Measurements from ENCODE around the gene WDR72. TPM values are rescaled to one million over a fixed set of nuclear protein-coding genes. Genes with fewer than 3 reads are reported as not detected.

Gene WDR72
- total RNA-seq, 1 donor from 2014 or later = 0.14 TPM

DNA sequence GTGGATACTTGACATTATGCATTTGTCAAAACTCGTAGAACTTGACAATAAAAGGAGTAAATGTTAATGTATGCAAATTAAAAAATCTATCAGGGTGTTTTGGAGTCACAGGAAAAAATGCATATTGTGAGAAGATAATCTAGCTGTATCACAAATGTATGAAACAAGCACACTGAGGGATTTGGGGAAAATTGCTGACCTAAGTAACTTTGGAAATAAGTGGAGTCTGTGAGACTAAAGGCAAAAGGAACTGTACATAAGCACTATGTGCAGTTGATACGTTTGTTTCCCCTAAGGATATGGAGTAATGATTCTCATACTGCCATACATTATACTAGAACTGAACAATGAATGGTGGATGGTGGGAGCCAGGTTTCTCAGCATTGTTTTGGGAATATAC, 43.2 kb upstream of the WDR72 start:
- H4K20me1 ChIP-seq (ENCODE audit: insufficient read depth, low read length) = no peaks in the 10 kb centered on the region

GRCh38 chr15:53791581-53791980, 32.1 kb upstream of the WDR72 start:
- H3K4me1 Mint-ChIP-seq (ENCODE audit: low read depth, unreplicated experiment) = no peaks in the 10 kb centered on the region
- DNase-seq (ENCODE audit: low read depth) = no peak

More for the DNA sequence above, 43.2 kb upstream of the WDR72 start:
- no peak overlapping the region for H3K27ac ChIP-seq (ENCODE audit: low read depth, low read length)
- H3K9me3 Mint-ChIP-seq (ENCODE audit: unreplicated experiment) = no peaks in the 10 kb centered on the region
- FAIRE-seq (no peak), DNase-seq (ENCODE audit: low read depth) (no peak)
- TF ChIP-seq EZH2 (IDR thresholded peaks at IDR 0.05; ENCODE audit: insufficient read depth, low read length) = no peak
- TF ChIP-seq, protein P1, sequence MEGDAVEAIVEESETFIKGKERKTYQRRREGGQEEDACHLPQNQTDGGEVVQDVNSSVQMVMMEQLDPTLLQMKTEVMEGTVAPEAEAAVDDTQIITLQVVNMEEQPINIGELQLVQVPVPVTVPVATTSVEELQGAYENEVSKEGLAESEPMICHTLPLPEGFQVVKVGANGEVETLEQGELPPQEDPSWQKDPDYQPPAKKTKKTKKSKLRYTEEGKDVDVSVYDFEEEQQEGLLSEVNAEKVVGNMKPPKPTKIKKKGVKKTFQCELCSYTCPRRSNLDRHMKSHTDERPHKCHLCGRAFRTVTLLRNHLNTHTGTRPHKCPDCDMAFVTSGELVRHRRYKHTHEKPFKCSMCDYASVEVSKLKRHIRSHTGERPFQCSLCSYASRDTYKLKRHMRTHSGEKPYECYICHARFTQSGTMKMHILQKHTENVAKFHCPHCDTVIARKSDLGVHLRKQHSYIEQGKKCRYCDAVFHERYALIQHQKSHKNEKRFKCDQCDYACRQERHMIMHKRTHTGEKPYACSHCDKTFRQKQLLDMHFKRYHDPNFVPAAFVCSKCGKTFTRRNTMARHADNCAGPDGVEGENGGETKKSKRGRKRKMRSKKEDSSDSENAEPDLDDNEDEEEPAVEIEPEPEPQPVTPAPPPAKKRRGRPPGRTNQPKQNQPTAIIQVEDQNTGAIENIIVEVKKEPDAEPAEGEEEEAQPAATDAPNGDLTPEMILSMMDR (IDR thresholded peaks at IDR 0.05; ENCODE audit: insufficient read depth, low read depth, low read length) = no peak
- no peak overlapping the region for H3K27ac Mint-ChIP-seq (ENCODE audit: unreplicated experiment)
- no peaks in the 10 kb centered on the region for H3K4me1 Mint-ChIP-seq (ENCODE audit: low read depth, unreplicated experiment)
- no peak overlapping the region for H2AFZ ChIP-seq (ENCODE audit: low read depth, low read length)
- H3K36me3 Mint-ChIP-seq (ENCODE audit: low read depth, unreplicated experiment) = no peaks in the 10 kb centered on the region
- H3K4me2 ChIP-seq (ENCODE audit: low read length) = no peak overlapping the region
- no peak overlapping the region for H3K4me3 ChIP-seq (ENCODE audit: insufficient read depth, low read depth, low read length)
- H3K9ac ChIP-seq (ENCODE audit: low read length) = no peak overlapping the region
- no peaks in the 10 kb centered on the region for H3K9me3 ChIP-seq (ENCODE audit: insufficient read depth, low read depth, low read length)
- H3K27me3 Mint-ChIP-seq (ENCODE audit: low read depth, unreplicated experiment) = no peaks in the 10 kb centered on the region
- H3K79me2 ChIP-seq (ENCODE audit: insufficient read depth, low read length) = no peaks in the 10 kb centered on the region
- H3K4me1 ChIP-seq (ENCODE audit: insufficient read depth, low read length) = no peaks in the 10 kb centered on the region
- no peaks in the 10 kb centered on the region for H3K27me3 ChIP-seq (ENCODE audit: insufficient read depth, low read length)
- H3K36me3 ChIP-seq (ENCODE audit: insufficient read depth, low read length) = no peaks in the 10 kb centered on the region
- no peak overlapping the region for H3K4me3 Mint-ChIP-seq (ENCODE audit: unreplicated experiment)

More at GRCh38 chr15:53791581-53791980, 32.1 kb upstream of the WDR72 start:
- Histone ChIP-seq H4K20me1 (ENCODE audit: insufficient read depth, low read length) (no peaks in the 10 kb centered on the region), H3K27ac (ENCODE audit: low read depth, low read length) (no peak overlapping the region), H3K27me3 (ENCODE audit: insufficient read depth, low read length) (no peaks in the 10 kb centered on the region), H3K4me3 (ENCODE audit: insufficient read depth, low read depth, low read length) (no peak overlapping the region), H2AFZ (ENCODE audit: low read depth, low read length) (no peak overlapping the region), H3K79me2 (ENCODE audit: insufficient read depth, low read length) (no peaks in the 10 kb centered on the region), H3K36me3 (ENCODE audit: insufficient read depth, low read length) (no peaks in the 10 kb centered on the region), H3K4me2 (ENCODE audit: low read length) (no peak overlapping the region), H3K4me1 (ENCODE audit: insufficient read depth, low read length) (no peaks in the 10 kb centered on the region), H3K9me3 (ENCODE audit: insufficient read depth, low read depth, low read length) (no peaks in the 10 kb centered on the region), H3K9ac (ENCODE audit: low read length) (no peak overlapping the region)
- Mint-ChIP-seq H3K4me3 (ENCODE audit: unreplicated experiment) (no peak overlapping the region), H3K27ac (ENCODE audit: unreplicated experiment) (no peak overlapping the region), H3K27me3 (ENCODE audit: low read depth, unreplicated experiment) (peaks cover 2% of the 10 kb centered on the region), H3K9me3 (ENCODE audit: unreplicated experiment) (no peaks in the 10 kb centered on the region), H3K36me3 (ENCODE audit: low read depth, unreplicated experiment) (no peaks in the 10 kb centered on the region)
- TF ChIP-seq, protein P1 (IDR thresholded peaks at IDR 0.05; ENCODE audit: insufficient read depth, low read depth, low read length) = no peak
- no peak for TF ChIP-seq EZH2 (IDR thresholded peaks at IDR 0.05; ENCODE audit: insufficient read depth, low read length)
- FAIRE-seq = no peak
